Fibroblast of villous mesenchyme (primary cell): ENCODE results near the gene PGD. TPM values are rescaled to one million over a fixed set of nuclear protein-coding genes. Genes with fewer than 3 reads are reported as not detected.
"Not testable (repeated sequence)": the region's sequence is repeated elsewhere in the genome, so short reads cannot be mapped to it uniquely, and the experiment has no call there.

Experiments
- DNase-seq: peaks from one replicate; pipeline ENCODE4 v3.0.0-alpha.2; 2010; ENCODE audit warnings: low read depth
- H3K4me3 ChIP-seq: 2 replicates; pipeline ENCODE4 v1.5.1; 2011; ENCODE audit warnings: low read depth, mild to moderate bottlenecking, low read length
- total RNA-seq: library from RNA; depleted of rRNA; stranded (reverse); fragments of >200 nt; gene quantifications from 2 replicates; pipeline ENCODE4 v1.2.3, GENCODE V29; 2012
- TF ChIP-seq, protein P1 (sequence below): IDR thresholded peaks from 2 replicates; pipeline ENCODE4 v1.5.1; 2012; ENCODE audit warnings: low read depth, mild to moderate bottlenecking, low read length; ENCODE audit not compliant: insufficient read depth

PGD gene
- total RNA-seq, 1 donor = 88.1 TPM

DNA sequence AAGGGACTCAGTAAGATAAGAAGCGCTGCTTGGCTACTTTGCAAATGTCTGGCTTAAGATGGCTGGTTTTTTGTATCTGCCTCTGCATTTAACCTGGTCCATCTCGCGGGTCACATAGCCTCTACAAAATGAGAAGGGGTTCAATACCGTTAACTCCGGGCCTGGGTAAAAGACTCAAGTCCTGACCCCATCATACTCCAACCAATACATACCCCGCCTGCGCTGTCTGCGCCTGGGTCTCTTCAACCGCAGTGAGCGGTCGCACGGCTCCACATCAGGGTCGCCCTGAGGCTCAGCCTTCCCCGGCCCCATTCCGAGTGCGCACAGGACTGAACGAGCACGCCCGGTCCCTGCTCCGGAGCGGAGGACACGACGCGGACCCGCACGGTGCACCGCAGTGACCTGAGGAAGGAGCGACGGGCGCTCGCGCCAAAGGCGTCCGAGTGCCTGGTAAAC is 558 bp upstream of the PGD start:
- peak overlapping the region; percentile 90 for H3K4me3 ChIP-seq
- DNase-seq = peak; percentile 25
- TF ChIP-seq, protein P1, sequence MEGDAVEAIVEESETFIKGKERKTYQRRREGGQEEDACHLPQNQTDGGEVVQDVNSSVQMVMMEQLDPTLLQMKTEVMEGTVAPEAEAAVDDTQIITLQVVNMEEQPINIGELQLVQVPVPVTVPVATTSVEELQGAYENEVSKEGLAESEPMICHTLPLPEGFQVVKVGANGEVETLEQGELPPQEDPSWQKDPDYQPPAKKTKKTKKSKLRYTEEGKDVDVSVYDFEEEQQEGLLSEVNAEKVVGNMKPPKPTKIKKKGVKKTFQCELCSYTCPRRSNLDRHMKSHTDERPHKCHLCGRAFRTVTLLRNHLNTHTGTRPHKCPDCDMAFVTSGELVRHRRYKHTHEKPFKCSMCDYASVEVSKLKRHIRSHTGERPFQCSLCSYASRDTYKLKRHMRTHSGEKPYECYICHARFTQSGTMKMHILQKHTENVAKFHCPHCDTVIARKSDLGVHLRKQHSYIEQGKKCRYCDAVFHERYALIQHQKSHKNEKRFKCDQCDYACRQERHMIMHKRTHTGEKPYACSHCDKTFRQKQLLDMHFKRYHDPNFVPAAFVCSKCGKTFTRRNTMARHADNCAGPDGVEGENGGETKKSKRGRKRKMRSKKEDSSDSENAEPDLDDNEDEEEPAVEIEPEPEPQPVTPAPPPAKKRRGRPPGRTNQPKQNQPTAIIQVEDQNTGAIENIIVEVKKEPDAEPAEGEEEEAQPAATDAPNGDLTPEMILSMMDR = no peak

DNA sequence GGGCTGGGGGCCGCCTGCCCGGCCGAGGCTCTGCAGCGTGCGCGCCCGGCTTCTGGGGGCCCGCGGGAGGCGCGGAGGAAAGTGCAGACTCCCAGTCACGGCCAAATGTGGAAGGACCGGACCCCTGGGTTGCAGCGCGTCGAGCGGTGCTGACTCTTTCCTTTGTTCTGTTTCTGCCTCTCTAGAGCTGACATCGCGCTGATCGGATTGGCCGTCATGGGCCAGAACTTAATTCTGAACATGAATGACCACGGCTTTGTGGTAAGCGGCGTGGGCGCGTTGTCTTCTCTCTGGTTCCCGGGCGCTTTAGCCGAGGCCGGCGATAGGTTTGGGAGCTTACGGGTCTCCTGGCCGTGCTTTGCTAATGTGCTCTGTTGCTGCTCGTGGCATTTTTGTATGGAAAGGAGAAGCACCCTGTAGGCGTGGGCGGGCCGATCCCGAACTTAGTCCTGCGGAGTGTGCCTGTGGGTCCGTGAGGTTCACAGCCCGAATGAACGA is 629 bp downstream of the PGD start:
- TF ChIP-seq, protein P1 = no peak
- DNase-seq = peak; percentile 46
- H3K4me3 ChIP-seq = peak overlapping the region; percentile 90

GRCh38 chr1:10400013-10400412 is 1.1 kb downstream of the PGD start:
- TF ChIP-seq, protein P1 = no peak
- H3K4me3 ChIP-seq = peak overlapping the region; percentile 90
- peak; percentile 12 for DNase-seq

DNA sequence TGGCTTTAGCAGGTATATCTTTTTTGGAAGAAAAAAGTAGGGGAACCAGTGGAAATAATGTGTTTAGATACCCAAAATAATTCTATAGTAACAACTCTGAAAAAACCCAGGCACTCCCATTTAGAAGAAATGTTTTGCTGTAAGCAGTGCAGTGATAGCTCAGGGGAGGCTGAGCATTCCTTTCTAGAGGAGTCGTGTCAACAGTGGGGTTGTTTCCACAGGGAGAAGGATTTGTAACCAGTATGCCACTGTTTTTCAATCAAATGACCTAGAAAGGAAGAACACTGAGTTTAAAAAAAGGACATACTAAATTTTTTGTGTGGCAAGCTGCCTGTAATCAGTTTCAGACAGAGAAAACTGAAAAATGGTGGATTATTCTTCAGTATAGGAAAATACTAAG is 2.4 kb downstream of the PGD start:
- TF ChIP-seq, protein P1 = no peak
- H3K4me3 ChIP-seq = no peak overlapping the region
- DNase-seq = peak; percentile 66

DNA sequence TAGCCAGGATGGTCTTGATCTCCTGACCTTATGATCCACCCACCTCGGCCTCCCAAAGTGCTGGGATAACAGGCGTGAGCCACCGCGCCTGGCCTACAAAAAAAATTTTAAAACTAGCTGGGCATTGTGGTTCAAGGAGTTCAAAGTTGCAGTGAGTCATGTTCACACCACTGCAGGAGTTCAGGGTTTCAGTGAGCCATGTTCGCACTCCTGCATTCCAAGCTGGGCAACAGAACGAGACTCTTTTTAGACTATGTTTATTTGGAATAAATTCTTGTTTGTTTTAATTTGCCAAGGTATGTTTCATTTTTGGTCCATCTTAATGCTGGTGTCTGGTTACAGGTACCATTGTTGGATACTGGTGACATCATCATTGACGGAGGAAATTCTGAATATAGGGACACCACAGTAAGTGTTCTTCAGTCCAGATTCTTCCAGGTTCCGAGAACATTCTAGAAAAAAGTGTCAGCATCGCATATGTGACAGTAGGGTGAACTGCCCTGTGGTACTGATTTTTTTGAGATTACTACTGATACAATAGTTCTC is 3.9 kb downstream of the PGD start:
- TF ChIP-seq, protein P1 = no peak
- DNase-seq = peak; percentile 40
- no peak overlapping the region for H3K4me3 ChIP-seq

GRCh38 chr1:10407201-10407600 is 8.3 kb downstream of the PGD start:
- no peak overlapping the region for H3K4me3 ChIP-seq
- DNase-seq = no peak
- TF ChIP-seq, protein P1 = no peak

DNA sequence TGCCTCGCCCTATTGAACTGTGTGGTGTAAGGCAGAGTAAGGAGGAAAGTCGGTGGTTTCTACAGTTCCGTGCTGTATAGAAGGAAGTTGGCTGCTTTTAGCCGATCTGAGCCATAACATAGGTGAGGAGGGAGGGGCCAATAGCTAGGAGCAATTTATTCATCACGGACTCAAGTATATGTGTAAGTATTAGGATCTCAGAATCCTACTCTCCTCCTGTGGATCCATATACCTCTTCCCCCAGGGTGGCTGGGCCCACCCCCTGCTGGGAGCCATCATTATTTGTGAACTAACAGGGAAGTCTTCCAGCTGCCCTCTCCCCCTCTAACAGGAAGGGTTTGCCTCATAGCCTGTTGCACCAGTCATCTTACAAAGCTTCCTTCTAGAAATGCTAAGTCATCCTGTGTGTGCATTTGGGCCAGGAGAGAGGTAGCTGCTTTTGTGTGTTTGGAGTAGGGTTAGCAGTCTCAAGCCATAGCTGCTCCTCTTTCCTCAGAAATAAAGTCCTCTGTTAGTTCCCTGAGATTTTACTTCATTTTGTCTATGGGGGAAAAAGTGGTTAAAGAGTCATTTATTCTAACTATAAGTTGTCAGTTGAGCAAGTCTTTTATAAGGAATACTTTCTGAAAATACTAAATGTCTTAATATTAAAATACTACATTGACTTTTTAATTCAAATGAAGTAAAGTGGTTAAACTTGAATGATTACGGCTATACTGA is 16.5 kb downstream of the PGD start:
- H3K4me3 ChIP-seq = no peak overlapping the region
- TF ChIP-seq, protein P1 = no peak
- DNase-seq = peak; percentile 81

DNA sequence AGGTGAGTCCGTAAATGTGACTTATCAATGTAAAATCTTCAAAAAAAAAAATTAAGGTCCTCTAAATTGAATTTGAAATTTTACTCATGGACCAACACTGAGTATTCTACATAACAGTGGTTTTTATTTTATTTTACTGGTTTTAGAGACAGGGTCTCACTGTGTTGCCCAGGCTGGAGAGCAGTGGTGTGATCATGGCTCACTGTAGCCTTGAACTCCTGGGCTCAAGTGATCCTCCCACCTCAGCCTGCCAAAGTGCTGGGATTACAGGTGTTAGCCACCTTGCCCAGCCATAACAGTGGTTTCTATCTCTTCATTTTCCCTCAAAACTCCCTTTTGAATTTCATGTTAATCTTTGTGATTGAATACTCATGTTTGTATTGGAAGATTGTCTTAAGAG is 17.1 kb downstream of the PGD start:
- H3K4me3 ChIP-seq, DNase-seq: not testable (repeated sequence)

GRCh38 chr1:10418741-10419140 is 19.9 kb downstream of the PGD start:
- DNase-seq, H3K4me3 ChIP-seq: not testable (repeated sequence)
